HG03103 (cell line): ENCODE measurements around the gene ZNF765.
"Not testable (repeated sequence)": the region's sequence is repeated elsewhere in the genome, so short reads cannot be mapped to it uniquely, and the experiment has no call there.

Experiments used
- ATAC-seq: cut with Tn5 transposase; IDR thresholded peaks from one replicate; pipeline ENCODE4 v1.9.1; 2021; ENCODE audit warnings: low read depth; ENCODE audit not compliant: unreplicated experiment

ZNF765 gene

DNA sequence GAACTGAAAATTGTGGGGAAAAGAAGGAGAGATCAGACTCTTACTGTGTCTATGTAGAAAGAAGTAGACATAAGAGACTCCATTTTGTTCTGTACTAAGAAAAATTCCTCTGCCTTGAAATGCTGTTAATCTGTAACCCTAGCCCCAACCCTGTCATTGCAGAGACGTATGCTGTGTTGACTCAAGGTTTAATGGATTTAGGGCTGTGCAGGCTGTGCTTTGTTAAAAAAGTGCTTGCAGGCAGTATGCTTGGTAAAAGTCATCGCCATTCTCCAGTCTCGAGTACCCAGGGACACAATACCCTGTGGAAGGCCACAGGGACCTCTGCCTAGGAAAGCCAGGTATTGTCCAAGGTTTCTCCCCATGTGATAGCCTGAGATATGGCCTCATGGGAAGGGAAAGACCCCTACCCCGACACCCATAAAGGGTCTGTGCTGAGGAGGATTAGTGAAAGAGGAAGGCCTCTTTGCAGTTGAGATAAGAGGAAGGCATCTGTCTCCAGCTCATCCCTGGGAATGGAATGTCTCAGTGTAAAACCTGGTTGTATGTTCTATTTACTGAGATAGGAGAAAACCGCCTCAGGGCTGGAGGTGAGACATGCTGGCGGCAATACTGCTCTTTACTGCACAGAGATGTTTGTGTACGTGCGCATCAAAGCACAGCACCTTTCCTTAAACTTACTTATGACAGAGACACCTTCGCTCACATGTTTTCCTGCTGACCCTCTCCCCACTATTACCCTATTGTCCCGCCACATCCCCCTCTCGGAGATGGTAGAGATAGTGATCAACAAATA, 25.8 kb downstream of the ZNF765 start:
- not testable (repeated sequence) for ATAC-seq

DNA sequence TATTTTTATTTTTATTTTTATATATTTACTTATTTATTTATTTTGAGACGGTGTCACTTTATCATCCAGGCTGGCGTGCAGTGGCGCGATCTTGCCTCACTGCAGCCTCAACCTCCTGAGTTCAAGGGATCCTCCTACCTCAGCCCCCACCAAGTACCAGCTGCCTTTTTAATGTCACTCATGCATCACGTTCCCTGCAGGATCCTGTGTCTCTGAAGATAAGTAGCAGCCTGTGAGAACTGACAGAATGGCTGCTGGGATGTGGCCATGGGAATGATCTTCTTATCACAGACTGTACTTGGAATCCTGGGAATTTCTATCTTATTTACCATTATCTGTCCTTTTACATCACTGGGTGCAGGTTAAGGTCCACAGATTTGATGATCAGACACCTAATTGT, 27.6 kb downstream of the ZNF765 start:
- no peak for ATAC-seq

DNA sequence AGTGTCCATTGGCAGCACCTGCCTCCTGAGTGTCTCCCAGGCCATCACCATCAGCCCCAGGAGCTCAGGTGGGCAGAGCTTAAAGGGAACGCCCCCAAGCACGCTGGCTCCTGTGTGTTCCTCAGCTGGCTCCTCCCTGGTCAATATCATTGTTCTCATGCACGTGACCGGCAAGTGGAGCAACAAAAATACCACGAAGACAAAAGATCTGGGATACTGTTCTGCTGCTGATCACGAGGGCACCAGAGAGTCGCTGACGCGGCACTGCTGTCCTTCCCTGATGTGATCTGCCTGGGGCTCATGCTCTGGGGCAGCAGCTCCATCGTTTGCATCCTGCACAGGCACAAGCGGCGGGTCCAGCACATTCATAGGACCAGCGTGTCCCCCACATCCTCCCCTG, 28.1 kb downstream of the ZNF765 start:
- ATAC-seq: not testable (repeated sequence)

DNA sequence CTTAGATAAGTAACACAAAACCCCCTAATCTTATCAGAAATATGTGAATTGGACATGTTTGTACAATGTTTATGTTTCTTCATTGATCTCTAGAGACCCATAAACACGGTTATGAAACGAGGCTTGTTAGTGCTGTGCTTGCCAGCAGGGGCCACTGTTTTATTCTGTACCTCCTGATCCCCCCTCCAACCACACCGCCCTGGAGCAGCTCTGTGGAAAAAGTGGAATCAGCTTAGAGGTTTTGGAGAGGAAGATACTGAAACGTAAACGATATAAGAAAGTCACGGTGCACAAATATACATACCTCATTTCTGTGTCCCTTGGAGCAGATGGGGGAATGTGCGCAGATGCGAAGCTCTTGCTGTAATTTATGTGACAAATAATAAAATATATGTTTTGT, 28.7 kb downstream of the ZNF765 start:
- not testable (repeated sequence) for ATAC-seq

DNA sequence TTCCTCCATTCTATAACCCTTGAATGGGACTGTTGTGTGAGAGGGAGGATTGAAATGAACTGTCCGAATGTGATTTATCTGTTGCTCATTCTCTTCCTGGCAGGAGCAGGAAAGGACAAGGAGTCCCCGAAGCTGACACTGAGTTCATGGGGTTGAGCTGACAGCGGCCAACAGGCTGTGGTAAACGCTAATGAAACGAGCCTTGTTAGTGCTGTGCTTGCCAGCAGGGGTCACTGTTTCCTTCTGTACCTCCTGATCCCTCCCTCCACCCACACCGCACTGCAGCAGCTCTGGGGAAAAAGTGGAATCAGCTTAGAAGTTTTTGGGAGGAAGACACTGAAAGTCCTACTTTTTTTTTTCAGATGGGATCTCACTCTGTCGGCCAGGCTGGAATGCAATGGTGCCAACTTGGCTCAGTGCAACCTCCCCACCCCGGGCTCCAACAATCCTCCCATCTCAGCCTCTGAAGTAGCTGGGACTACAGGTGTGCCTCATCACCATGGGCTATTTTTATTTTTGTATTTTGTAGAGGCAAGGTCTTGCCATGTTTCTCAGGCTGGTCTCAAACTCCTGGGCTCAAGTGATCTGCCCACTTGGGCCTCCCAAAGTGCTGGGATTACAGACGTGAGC, 30.1 kb downstream of the ZNF765 start:
- no peak for ATAC-seq

DNA sequence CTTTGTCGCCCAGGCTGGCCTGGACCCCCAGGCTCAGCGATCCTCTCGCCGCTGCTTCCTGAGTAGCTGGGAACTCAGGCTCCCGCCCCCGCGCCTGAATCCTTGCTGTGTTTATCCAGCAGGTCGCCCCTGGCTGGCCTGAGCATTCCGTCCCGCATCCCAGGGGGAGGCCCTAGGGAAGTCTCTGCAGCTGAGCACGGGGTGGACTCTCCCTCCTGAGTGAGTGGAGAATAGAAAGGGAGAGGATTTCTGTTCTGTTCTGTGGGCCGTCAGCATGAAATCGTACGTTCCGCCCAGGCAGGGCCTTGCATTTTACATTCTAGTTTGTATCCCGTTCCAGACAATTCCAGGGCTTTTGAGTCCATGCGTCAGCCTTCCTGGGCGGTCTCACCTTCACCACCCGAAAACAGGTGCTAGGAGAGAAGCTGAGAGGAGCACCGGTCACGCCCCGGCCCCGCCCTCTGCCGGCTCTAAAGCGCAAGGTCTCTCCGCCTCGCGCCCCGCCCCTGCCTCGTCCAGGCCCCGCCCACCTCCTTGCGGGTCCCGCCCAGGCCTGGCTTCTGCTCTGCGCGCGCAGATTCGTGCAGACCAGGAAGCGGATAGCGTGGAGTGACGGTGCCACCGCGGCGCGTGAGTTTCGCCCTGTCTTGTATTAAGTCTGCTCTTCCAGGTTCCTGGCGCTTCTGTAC, 36.6 kb downstream of the ZNF765 start, which contains the start of gene ZNF761:
ZNF761 (plus strand) TSS at position 586 of the 689 bp plus-strand sequence. CDS start 15,285 bp downstream, outside the sequence.
- peak; percentile 98 for ATAC-seq

DNA sequence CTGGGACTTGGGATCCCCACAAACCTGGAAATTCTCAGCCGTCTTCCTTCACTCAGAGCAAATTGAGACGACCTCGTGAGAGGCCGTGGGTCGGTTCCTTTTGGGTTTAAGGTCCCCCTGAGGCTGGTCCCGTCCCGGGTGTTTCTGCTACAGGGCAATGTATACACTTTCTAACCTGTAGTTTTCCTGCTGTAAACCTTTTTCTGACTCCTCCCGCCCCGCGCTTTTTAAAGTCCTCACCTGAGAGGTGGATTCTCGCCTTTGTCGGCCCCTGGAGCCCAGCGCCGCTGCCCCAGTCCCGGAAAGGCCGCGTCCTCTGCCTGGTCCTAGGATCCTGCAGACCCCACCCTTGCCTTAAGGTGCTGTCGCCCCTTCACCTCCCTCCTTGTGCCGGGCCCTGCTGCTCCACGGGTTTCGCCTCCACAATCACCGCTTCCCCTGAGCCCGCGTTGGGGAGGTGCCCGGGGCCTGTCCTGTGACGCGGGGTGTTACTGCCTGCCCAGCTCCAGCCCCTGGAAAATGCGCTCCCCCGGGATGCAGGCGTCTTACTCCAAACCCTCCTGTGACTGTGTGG, 37.2 kb downstream of the ZNF765 start:
- ATAC-seq: peak; percentile 8

DNA sequence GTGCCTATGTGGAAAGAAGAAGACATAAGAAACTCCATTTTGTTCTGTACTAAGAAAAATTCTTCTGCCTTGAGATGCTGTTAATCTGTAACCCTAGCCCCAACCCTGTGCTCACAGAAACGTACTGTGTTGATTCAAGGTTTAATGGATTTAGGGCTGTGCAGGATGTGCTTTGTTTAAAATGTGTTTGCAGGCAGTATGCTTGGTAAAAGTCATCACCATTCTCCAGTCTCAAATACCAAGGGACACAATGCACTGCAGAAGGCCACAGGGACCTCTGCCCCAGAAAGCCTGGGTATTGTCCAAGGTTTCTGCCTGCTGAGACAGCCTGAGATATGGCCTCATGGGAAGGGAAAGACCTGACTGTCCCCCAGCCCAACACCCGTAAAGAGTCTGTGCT, 48.9 kb downstream of the ZNF765 start:
- ATAC-seq: not testable (repeated sequence)

DNA sequence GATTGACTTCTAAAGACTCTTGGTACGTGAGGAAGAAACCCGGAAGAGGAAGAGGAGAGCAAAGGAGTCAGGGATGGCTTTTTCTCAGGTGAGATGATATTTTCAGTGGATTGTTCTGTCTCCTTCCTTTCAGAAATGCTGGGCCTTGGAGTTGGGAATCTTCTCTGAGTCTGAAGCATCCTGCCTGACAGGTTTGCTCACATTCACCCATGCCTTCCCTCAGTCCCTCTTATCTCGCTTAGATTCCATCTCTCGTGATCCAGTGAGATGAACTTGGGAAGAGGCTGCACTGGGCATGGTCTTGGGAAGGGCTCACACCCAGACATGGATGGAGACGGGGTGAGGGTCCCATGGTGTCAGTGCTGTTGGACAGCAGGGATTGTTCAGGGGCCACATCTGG, 52.2 kb downstream of the ZNF765 start:
- not testable (repeated sequence) for ATAC-seq

DNA sequence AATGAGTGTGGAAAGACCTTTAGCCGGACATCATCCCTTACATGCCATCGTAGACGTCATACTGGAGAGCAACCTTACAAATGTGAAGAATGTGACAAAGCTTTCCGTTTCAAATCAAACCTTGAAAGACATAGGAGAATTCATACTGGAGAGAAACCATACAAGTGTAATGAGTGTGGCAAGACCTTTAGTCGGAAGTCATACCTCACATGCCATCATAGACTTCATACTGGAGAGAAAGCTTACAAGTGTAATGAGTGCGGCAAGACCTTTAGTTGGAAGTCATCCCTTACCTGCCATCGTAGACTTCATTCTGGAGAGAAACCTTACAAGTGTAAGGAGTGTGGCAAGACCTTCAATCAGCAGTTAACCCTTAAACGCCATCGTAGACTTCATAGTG, 60.9 kb downstream of the ZNF765 start:
- ATAC-seq: no peak

DNA sequence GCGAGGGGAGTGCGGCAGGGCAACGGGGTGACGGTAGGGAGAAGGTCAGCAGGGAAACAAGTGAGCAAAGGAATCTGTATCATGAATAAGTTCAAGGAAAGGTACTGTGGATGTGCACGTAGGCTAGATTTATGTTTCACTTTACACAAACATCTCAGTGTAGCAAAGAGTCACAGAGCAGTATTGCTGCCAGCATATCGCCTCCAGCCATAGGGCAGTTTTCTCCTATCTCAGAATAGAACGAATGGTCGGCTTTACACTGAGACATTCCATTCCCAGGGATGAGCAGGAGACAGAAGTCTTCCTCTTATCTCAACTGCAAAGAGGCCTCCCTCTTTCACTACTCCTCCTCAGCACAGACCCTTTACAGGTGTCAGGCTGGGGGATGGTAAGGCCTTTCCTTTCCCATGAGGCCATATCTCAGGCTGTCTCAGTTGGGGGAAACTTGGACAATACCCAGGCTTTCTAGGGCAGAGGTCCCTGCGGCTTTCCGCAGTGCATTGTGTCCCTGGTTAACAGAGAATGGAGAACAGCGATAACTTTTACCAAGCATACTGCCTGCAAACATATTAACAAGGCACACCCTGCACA, 65.3 kb downstream of the ZNF765 start:
- not testable (repeated sequence) for ATAC-seq

DNA sequence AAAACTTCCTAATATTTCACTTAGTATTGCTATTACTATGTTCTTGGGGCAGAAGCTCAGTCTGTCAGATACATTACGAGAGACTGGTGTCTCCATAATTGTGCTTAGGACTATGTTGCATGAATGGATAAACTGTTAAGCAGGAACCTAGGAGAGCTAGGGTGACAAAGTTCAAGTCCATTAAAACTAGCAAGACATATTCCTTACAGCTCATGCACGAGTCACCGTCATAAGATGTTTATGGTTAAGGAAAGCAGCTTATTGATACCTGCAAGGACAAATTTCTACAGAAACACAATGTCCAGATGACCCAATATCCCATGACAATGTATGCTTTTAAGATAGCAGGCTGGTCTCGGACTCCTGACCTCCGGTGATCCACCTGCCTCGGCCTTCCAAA, 66.9 kb downstream of the ZNF765 start:
- no peak for ATAC-seq

DNA sequence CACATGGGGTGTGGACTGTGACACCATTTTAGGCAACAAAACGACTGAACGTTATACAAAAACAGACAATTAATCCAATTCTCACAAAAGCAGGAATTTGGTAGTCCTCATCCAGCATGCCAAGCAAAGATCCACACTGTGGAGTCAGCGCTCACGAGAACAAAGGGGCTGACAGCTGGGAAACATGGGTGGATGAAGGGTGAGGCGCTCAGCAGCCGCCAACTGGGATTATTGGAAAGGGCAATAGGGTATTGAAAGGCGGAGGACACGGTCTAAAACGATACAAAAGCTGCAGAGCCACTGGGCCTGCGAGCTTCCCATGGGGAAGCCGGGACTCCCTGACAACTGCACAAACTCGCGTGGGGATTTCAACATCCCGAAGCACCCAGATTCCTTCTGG, 67.9 kb downstream of the ZNF765 start:
- ATAC-seq: no peak

DNA sequence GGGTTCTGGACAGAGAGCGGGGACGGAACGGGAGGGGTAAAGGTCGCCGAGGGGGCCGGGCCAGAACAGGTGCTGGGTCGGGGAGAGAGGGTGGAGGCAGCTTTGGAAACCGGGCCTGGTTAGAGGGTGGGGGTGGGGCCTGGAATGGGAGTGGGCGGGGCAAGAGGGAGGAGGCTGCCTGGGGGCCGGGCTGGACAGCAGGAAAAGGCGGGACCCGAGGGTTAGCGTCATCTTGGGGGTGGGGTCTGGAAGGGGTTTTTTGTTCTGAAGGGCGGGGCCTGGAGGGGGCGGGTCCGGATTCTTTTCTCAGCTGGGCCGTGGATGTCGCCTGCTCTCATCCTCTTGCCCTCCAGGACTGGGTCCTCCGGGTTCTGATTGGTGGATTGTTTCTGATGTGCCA, 68.3 kb downstream of the ZNF765 start:
- no peak for ATAC-seq

DNA sequence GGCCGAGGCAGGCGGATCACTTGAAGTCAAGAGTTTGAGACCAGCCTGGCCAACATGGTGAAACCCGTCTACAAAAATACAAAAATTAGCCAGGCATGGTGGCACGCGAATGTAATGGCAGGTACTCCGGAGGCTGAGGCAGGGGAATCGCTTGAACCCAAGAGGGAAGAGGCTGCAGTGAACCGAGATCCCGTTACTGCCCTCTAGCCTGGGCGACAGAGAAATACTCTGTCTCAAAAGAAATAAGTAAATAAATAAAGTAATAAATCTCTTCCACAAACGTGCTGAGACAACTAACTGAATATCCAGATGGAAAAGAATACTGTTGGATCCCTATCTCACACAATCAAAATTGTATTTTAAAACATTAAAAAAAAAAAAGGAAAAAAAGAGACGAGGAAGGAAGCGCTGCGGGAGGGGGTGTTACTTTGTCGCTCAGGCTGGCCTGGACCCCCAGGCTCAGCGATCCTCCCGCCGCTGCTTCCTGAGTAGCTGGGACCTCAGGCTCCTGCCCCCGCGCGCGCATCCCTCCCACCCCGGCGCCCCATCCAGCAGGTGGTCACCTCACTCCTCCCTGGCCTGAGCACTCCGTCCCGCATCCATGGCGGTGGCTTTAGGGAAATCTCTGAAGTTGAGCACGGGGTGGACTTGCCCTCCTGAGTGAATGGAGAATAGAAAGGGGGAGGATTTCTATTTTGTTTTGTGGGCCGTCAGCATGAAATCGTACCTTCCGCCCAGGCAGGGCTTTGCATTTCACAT, 72.0 kb downstream of the ZNF765 start:
- no peak for ATAC-seq

DNA sequence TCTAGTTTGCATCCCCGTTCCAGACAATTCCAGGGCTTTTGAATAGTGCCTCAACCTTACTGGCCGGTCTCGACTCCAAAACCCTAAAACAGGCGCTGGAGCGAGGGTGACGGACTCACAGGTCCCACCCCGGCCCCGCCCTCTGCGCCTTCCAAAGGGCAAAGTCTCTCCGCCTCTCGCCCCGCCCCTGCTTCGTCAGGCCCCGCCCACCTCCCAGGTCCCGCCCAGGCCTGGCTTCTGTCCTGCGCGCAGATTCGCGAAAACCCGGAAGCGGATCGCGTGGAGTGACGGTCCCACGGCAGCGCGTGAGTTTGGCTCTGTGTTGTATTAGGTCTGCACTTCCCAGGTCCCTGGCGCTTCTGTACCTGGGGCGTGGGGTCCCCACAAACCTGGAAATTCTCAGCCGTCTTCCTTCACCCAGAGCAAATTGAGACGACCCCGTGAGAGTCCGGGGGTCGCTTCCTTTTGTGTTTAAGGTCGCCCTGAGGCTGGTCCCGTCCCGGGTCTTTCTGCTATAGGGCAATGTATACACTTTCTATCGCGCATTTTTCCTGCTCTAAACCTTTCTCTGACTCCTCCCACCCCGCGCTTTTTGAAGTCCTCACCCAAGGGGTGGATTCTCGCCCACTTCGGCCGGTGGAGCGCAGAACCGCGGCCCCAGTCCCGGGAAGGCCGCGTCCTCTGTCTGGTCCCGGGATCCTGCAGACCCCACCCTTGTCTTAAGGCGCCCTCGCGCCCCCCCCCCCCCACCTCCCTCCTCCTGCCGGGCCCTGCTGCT, 72.7 kb downstream of the ZNF765 start, which contains the start of gene ZNF813:
ZNF813 (plus strand) TSS at position 249 of the 778 bp plus-strand sequence. CDS start 16,090 bp downstream, outside the sequence.
- ATAC-seq: peak; percentile 87

DNA sequence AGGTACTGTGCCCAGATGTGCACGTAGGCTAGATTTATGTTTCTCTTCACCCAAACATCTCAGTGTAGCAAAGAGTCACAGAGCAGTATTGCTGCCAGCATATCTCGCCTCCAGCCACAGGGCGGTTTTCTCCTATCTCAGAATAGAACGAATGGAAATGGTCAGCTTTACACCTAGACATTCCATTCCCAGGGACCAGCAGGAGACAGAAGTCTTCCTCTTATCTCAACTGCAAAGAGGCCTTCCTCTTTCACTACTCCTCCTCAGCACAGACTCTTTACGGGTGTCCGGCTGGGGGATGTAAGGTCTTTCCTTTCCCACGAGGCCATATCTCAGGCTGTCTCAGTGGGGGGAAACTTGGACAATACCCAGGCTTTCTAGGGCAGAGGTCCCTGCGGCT, 73.7 kb downstream of the ZNF765 start:
- not testable (repeated sequence) for ATAC-seq

DNA sequence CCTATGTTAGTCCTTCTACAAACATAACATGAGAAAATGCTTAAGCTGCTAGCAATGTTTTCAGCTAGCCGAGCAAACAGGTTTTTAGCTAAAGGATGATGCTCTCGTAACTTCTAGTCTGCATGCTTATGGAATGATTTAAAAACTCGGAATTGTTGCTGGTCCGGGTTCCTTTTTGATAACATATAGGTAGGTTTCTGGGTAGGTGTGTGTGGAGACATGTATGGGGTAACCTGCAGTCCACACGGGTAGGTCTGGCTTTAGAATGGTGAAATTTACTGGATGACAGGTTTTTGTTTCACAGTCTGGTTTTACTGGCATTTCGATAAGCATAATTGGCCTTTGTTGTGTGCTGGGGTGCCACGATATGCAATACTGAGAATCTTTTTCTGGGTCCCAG, 77.0 kb downstream of the ZNF765 start:
- no peak for ATAC-seq

DNA sequence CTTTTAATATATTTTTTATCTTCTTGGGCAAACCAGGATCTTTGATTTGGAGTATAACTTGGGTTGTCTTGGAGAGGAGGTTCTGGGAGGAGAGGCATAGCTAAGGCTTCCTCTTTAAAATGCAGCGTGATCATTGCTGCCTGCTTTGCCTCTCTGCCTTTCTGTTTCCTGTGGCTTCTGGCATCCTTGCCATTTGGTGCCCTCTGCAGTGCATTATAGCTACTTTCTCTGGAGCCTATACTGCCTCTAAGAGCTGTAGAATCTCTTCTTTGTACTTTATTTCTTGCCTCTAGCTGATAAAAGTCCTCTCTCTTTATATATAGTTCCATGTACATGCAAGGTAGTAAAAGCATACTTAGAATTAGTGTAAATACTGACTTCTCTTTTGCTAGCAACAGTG, 79.9 kb downstream of the ZNF765 start:
- not testable (repeated sequence) for ATAC-seq
